Measurements from ENCODE around the gene MANSC4.

DNA sequence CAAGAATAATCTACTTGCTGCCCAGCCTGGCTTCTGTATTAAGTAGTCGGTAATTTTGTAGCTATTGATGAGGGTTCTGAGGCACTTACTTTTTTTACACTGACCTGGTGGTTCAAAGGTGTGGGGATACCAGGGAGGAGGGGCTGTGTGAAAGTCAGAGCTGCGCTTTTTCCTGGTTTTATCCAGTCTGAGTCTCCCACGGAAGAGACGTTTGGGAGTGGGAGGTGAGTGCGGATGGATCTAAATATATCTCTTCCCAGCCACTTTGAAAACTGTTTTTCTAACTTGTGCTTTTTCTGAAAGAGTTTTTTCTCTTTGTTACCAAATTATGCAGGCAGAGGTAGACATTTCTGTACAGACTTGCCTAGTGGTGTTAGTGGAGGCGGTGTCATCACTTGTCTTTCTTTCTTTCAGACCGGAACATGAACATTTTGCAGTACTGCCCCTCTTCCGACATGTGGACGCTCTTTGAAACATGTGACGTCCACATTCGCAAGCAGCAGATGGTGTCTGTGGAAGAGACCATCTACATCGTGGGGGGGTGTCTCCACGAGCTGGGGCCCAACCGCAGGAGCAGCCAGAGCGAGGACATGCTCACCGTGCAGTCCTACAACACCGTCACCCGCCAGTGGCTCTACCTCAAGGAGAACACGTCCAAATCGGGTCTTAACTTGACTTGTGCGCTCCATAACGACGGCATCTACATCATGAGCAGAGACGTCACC lies 17.4 kb upstream of the MANSC4 start:
- no peak for TF ChIP-seq POLR2A (IDR thresholded peaks at IDR 0.05)
- TF ChIP-seq, protein P1, sequence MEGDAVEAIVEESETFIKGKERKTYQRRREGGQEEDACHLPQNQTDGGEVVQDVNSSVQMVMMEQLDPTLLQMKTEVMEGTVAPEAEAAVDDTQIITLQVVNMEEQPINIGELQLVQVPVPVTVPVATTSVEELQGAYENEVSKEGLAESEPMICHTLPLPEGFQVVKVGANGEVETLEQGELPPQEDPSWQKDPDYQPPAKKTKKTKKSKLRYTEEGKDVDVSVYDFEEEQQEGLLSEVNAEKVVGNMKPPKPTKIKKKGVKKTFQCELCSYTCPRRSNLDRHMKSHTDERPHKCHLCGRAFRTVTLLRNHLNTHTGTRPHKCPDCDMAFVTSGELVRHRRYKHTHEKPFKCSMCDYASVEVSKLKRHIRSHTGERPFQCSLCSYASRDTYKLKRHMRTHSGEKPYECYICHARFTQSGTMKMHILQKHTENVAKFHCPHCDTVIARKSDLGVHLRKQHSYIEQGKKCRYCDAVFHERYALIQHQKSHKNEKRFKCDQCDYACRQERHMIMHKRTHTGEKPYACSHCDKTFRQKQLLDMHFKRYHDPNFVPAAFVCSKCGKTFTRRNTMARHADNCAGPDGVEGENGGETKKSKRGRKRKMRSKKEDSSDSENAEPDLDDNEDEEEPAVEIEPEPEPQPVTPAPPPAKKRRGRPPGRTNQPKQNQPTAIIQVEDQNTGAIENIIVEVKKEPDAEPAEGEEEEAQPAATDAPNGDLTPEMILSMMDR (IDR thresholded peaks at IDR 0.05): no peak

Data from thyroid gland (tissue), 4 donors.